ENCODE data around the gene PRF1.
"Not testable (repeated sequence)": the region's sequence is repeated elsewhere in the genome, so short reads cannot be mapped to it uniquely, and the experiment has no call there.

PRF1 gene

GRCh38 chr10:70602665-70603448, at the start of gene PRF1:
Gene PRF1 (minus strand): TSS chr10:70602741. CDS start chr10:70600902, 1,839 bp downstream.
- DNase-seq: peak; percentile 67 to 73

GRCh38 chr10:70651661-70652060, 49.1 kb upstream of the PRF1 start:
- DNase-seq: no peak

GRCh38 chr10:70650718-70651117, 48.2 kb upstream of the PRF1 start:
- DNase-seq: no peak

GRCh38 chr10:70650104-70650503, 47.6 kb upstream of the PRF1 start:
- no peak for DNase-seq

GRCh38 chr10:70649526-70649925, 47.0 kb upstream of the PRF1 start:
- no peak for DNase-seq

GRCh38 chr10:70648427-70648826, 45.9 kb upstream of the PRF1 start:
- no peak for DNase-seq

GRCh38 chr10:70647086-70647485, 44.5 kb upstream of the PRF1 start:
- DNase-seq: no peak

GRCh38 chr10:70644959-70645358, 42.4 kb upstream of the PRF1 start:
- DNase-seq: not testable (repeated sequence)

- DNase-seq: not testable (repeated sequence)
Measured at GRCh38 chr10:70643272-70643671, 40.7 kb upstream of the PRF1 start.

GRCh38 chr10:70639640-70640383, 37.3 kb upstream of the PRF1 start:
- DNase-seq: not testable (repeated sequence)

GRCh38 chr10:70634515-70634914, 32.0 kb upstream of the PRF1 start:
- DNase-seq: not testable (repeated sequence)

GRCh38 chr10:70634011-70634410, 31.5 kb upstream of the PRF1 start:
- DNase-seq: no peak

- not testable (repeated sequence) for DNase-seq
Measured at GRCh38 chr10:70631735-70632134, 29.2 kb upstream of the PRF1 start.

GRCh38 chr10:70629338-70629737, 26.8 kb upstream of the PRF1 start:
- DNase-seq: no peak

- DNase-seq: no peak
Measured at GRCh38 chr10:70626056-70626455, 23.5 kb upstream of the PRF1 start.

- DNase-seq: no peak
Measured at GRCh38 chr10:70622981-70623844, 20.7 kb upstream of the PRF1 start.

- DNase-seq: no peak
Measured at GRCh38 chr10:70622541-70622940, 20.0 kb upstream of the PRF1 start.

GRCh38 chr10:70621503-70622078, 19.1 kb upstream of the PRF1 start:
- DNase-seq: no peak

GRCh38 chr10:70620020-70620289, 17.4 kb upstream of the PRF1 start:
- DNase-seq: no peak

GRCh38 chr10:70619271-70620019, 16.9 kb upstream of the PRF1 start:
- no peak for DNase-seq

GRCh38 chr10:70618663-70619062, 16.1 kb upstream of the PRF1 start:
- DNase-seq: no peak
